ENCODE results near the gene CDK2AP2. TPM values are rescaled to one million over a fixed set of nuclear protein-coding genes. Genes with fewer than 3 reads are reported as not detected.

The CDK2AP2 gene
- total and polyA plus RNA-seq, 10 of the 15 experiments (the other 5 are each of a cell fraction or from before 2014, with no cell fraction given) = 8.0 to 177 (median 40.9) TPM

GRCh38 chr11:67486481-67487195 is 21.3 kb downstream of the CDK2AP2 start (continued):
- TF ChIP-seq CEBPZ (IDR thresholded peaks at IDR 0.05; ENCODE audit: low read depth, low read length) (no peak), HDAC6 (IDR thresholded peaks at IDR 0.05; ENCODE audit: unreplicated experiment) (no peak), ZBED1 (IDR thresholded peaks at IDR 0.05; ENCODE audit: borderline replicate concordance) (no peak; the same call in none of the 2 replicates), JUND (IDR thresholded peaks at IDR 0.05; ENCODE audit: low read depth, low read length) (no peak), CREM (IDR thresholded peaks at IDR 0.05; ENCODE audit: low read depth) (peak; percentile 86), MYC (IDR thresholded peaks at IDR 0.05; ENCODE audit: insufficient read depth, insufficient read length, insufficient replicate concordance, low read length, severe bottlenecking) (no peak), NFXL1 (IDR thresholded peaks at IDR 0.05; ENCODE audit: borderline replicate concordance) (no peak), HSF1 (IDR thresholded peaks at IDR 0.05; ENCODE audit: low read depth, low read length) (no peak), RELB (IDR thresholded peaks at IDR 0.05; ENCODE audit: low read depth) (peak; percentile 94), RFX5 (IDR thresholded peaks at IDR 0.05; ENCODE audit: low read depth, low read length) (peak; percentile 14; the same call in 1 of the 2 replicates), YBX1 (IDR thresholded peaks at IDR 0.05) (0 out of 2 replicates have a peak, but pooled peaks have one; percentile 11), RELA (IDR thresholded peaks at IDR 0.05; ENCODE audit: borderline replicate concordance, partially characterized antibody) (peak; percentile 89), IKZF1 (conservative IDR thresholded peaks at IDR 0.05) (peak; percentile 98), ZNF274 (IDR thresholded peaks at IDR 0.05; ENCODE audit: insufficient read depth, insufficient read length) (no peak), CHD1 (IDR thresholded peaks at IDR 0.05; ENCODE audit: low read depth, low read length) (no peak), ZNF622 (IDR thresholded peaks at IDR 0.05) (no peak), CBFB (IDR thresholded peaks at IDR 0.05; ENCODE audit: low read depth) (peak; percentile 96), ZBTB33 (IDR thresholded peaks at IDR 0.05) (0 out of 2 replicates have a peak, but pooled peaks have one; percentile 55), TARDBP (IDR thresholded peaks at IDR 0.05; ENCODE audit: borderline replicate concordance) (0 out of 2 replicates have a peak, but pooled peaks have one; percentile 86), ZNF207 (IDR thresholded peaks at IDR 0.05; ENCODE audit: borderline replicate concordance) (no peak), HDAC2 (IDR thresholded peaks at IDR 0.05) (no peak), RAD21 (IDR thresholded peaks at IDR 0.05; ENCODE audit: insufficient read depth, low read depth, low read length) (0 out of 2 replicates have a peak, but pooled peaks have one; percentile 3), GATAD2B (conservative IDR thresholded peaks at IDR 0.05; ENCODE audit: low read depth) (peak; percentile 97), HCFC1 (IDR thresholded peaks at IDR 0.05; ENCODE audit: low read length) (no peak)

Data from GM12878 (cell line).